Measurements from ENCODE around the gene CACNA1C. TPM values are rescaled to one million over a fixed set of nuclear protein-coding genes. Genes with fewer than 3 reads are reported as not detected.

CACNA1C gene
- total and polyA plus RNA-seq, 2 donors (not counting 1 experiment from before 2014, with no cell fraction given) = 7.6 to 11.4 TPM

GRCh38 chr12:2409656-2410265, 357.0 kb downstream of the CACNA1C start:
- H3K4me1 ChIP-seq (ENCODE audit: control insufficient read depth, extremely low read depth, insufficient read depth, low read length) = no peaks in the 10 kb centered on the region
- no peak for DNase-seq (ENCODE audit: low read depth in 2 of 2)
- no peak overlapping the region for H3K4me3 ChIP-seq (replicated peaks in 1 of 4; ENCODE audit: control extremely low read depth in 1 of 4, insufficient read depth in 1 of 4, low read depth in 3 of 4, low read length in 4 of 4)
- H2AFZ ChIP-seq (ENCODE audit: low read length) = no peak overlapping the region
- no peaks in the 10 kb centered on the region for H3K36me3 ChIP-seq (ENCODE audit: control insufficient read depth, insufficient read depth, low read length)
- H3K27me3 ChIP-seq (ENCODE audit: control insufficient read depth, insufficient read depth, low read length) = no peaks in the 10 kb centered on the region
- TF ChIP-seq, protein P1, sequence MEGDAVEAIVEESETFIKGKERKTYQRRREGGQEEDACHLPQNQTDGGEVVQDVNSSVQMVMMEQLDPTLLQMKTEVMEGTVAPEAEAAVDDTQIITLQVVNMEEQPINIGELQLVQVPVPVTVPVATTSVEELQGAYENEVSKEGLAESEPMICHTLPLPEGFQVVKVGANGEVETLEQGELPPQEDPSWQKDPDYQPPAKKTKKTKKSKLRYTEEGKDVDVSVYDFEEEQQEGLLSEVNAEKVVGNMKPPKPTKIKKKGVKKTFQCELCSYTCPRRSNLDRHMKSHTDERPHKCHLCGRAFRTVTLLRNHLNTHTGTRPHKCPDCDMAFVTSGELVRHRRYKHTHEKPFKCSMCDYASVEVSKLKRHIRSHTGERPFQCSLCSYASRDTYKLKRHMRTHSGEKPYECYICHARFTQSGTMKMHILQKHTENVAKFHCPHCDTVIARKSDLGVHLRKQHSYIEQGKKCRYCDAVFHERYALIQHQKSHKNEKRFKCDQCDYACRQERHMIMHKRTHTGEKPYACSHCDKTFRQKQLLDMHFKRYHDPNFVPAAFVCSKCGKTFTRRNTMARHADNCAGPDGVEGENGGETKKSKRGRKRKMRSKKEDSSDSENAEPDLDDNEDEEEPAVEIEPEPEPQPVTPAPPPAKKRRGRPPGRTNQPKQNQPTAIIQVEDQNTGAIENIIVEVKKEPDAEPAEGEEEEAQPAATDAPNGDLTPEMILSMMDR (conservative IDR thresholded peaks at IDR 0.05 in 1 of 2, IDR thresholded peaks at IDR 0.05 in 1 of 2; ENCODE audit: low read depth in 1 of 2, low read length in 2 of 2) = no peak
- TF ChIP-seq EZH2 (IDR thresholded peaks at IDR 0.05; ENCODE audit: low read length, missing control alignments) = no peak
- H3K4me2 ChIP-seq (ENCODE audit: extremely low read depth, insufficient read depth, low read length) = no peak overlapping the region
- H3K9ac ChIP-seq (ENCODE audit: insufficient read depth, low read length) = no peak overlapping the region
- H3K9me3 ChIP-seq (ENCODE audit: control insufficient read depth, insufficient read depth, low read depth, low read length) = no peaks in the 10 kb centered on the region
- no peaks in the 10 kb centered on the region for H4K20me1 ChIP-seq (ENCODE audit: control insufficient read depth, extremely low read depth, insufficient read depth, low read length)
- no peaks in the 10 kb centered on the region for H3K79me2 ChIP-seq (ENCODE audit: control insufficient read depth, insufficient read depth, low read length)
- H3K27ac ChIP-seq (ENCODE audit: insufficient read depth, low read length) = no peak overlapping the region

GRCh38 chr12:2410496-2410895, 357.7 kb downstream of the CACNA1C start:
- no peak overlapping the region for H3K27ac ChIP-seq (ENCODE audit: insufficient read depth, low read length)
- H3K9ac ChIP-seq (ENCODE audit: insufficient read depth, low read length) = no peak overlapping the region
- no peak overlapping the region for H2AFZ ChIP-seq (ENCODE audit: low read length)
- no peaks in the 10 kb centered on the region for H3K79me2 ChIP-seq (ENCODE audit: control insufficient read depth, insufficient read depth, low read length)
- H3K36me3 ChIP-seq (ENCODE audit: control insufficient read depth, insufficient read depth, low read length) = no peaks in the 10 kb centered on the region
- no peaks in the 10 kb centered on the region for H3K27me3 ChIP-seq (ENCODE audit: control insufficient read depth, insufficient read depth, low read length)
- H4K20me1 ChIP-seq (ENCODE audit: control insufficient read depth, extremely low read depth, insufficient read depth, low read length) = no peaks in the 10 kb centered on the region
- no peaks in the 10 kb centered on the region for H3K9me3 ChIP-seq (ENCODE audit: control insufficient read depth, insufficient read depth, low read depth, low read length)
- H3K4me1 ChIP-seq (ENCODE audit: control insufficient read depth, extremely low read depth, insufficient read depth, low read length) = no peaks in the 10 kb centered on the region
- no peak for TF ChIP-seq EZH2 (IDR thresholded peaks at IDR 0.05; ENCODE audit: low read length, missing control alignments)
- TF ChIP-seq, protein P1 (conservative IDR thresholded peaks at IDR 0.05 in 1 of 2, IDR thresholded peaks at IDR 0.05 in 1 of 2; ENCODE audit: low read depth in 1 of 2, low read length in 2 of 2) = no peak
- no peak overlapping the region for H3K4me3 ChIP-seq (replicated peaks in 1 of 4; ENCODE audit: control extremely low read depth in 1 of 4, insufficient read depth in 1 of 4, low read depth in 3 of 4, low read length in 4 of 4)
- DNase-seq (ENCODE audit: low read depth in 2 of 2) = no peak
- H3K4me2 ChIP-seq (ENCODE audit: extremely low read depth, insufficient read depth, low read length) = no peak overlapping the region

GRCh38 chr12:2411011-2411410, 358.2 kb downstream of the CACNA1C start:
- DNase-seq (ENCODE audit: low read depth in 2 of 2) = no peak
- Histone ChIP-seq H3K27me3 (ENCODE audit: control insufficient read depth, insufficient read depth, low read length) (no peaks in the 10 kb centered on the region), H4K20me1 (ENCODE audit: control insufficient read depth, extremely low read depth, insufficient read depth, low read length) (no peaks in the 10 kb centered on the region), H3K9me3 (ENCODE audit: control insufficient read depth, insufficient read depth, low read depth, low read length) (no peaks in the 10 kb centered on the region), H3K9ac (ENCODE audit: insufficient read depth, low read length) (no peak overlapping the region), H3K36me3 (ENCODE audit: control insufficient read depth, insufficient read depth, low read length) (no peaks in the 10 kb centered on the region), H3K4me3 (replicated peaks in 1 of 4; ENCODE audit: control extremely low read depth in 1 of 4, insufficient read depth in 1 of 4, low read depth in 3 of 4, low read length in 4 of 4) (no peak overlapping the region), H3K4me1 (ENCODE audit: control insufficient read depth, extremely low read depth, insufficient read depth, low read length) (no peaks in the 10 kb centered on the region), H3K79me2 (ENCODE audit: control insufficient read depth, insufficient read depth, low read length) (no peaks in the 10 kb centered on the region), H3K4me2 (ENCODE audit: extremely low read depth, insufficient read depth, low read length) (no peak overlapping the region), H2AFZ (ENCODE audit: low read length) (no peak overlapping the region), H3K27ac (ENCODE audit: insufficient read depth, low read length) (no peak overlapping the region)
- no peak for TF ChIP-seq EZH2 (IDR thresholded peaks at IDR 0.05; ENCODE audit: low read length, missing control alignments)
- TF ChIP-seq, protein P1 (conservative IDR thresholded peaks at IDR 0.05 in 1 of 2, IDR thresholded peaks at IDR 0.05 in 1 of 2; ENCODE audit: low read depth in 1 of 2, low read length in 2 of 2) = no peak
